Skeletal muscle tissue (tissue), 5 donors: ENCODE data around the gene CX3CL1. TPM values are rescaled to one million over a fixed set of nuclear protein-coding genes. Genes with fewer than 3 reads are reported as not detected.

Experiments
- H3K27ac ChIP-seq: one replicate; pipeline ENCODE4 v1.7.0; 2013; ENCODE audit warnings: mild to moderate bottlenecking, low read depth, low read length, inconsistent platforms
- H3K27me3 ChIP-seq, 3 donors: one replicate each; pipeline ENCODE4 v1.7.0; 2013; ENCODE audit warnings: low read length in 3 of 3; ENCODE audit not compliant: control insufficient read depth in 3 of 3, insufficient read depth in 3 of 3
- H3K36me3 ChIP-seq, 3 donors: one replicate each; pipeline ENCODE4 v1.7.0; 2013; ENCODE audit warnings: low read length in 3 of 3; ENCODE audit not compliant: control insufficient read depth in 3 of 3, insufficient read depth in 3 of 3
- H3K4me1 ChIP-seq, 3 donors: one replicate each; pipeline ENCODE4 v1.7.0; 2013; ENCODE audit warnings: low read length in 3 of 3, mild to moderate bottlenecking in 3 of 3; ENCODE audit not compliant: control insufficient read depth in 3 of 3, insufficient read depth in 3 of 3
- H3K4me3 ChIP-seq, 3 donors: one replicate each; pipeline ENCODE4 v1.7.0; 2013; ENCODE audit warnings: low read length in 3 of 3
- H3K9ac ChIP-seq, 3 donors: one replicate each; pipeline ENCODE4 v1.7.0; 2013; ENCODE audit warnings: low read length in 3 of 3, mild to moderate bottlenecking in 3 of 3, moderate library complexity in 2 of 3, low read depth in 1 of 3
- H3K9me3 ChIP-seq, 3 donors: one replicate each; pipeline ENCODE4 v1.7.0; 2013; ENCODE audit warnings: low read length in 3 of 3; ENCODE audit not compliant: control insufficient read depth in 3 of 3
- small RNA-seq: library from RNA; depleted of rRNA; stranded (forward); fragments of <200 nt; gene quantifications from one replicate; pipeline ENCODE3, GENCODE V24; 2014
- total RNA-seq: library from RNA; depleted of rRNA; stranded (reverse); fragments of >200 nt; gene quantifications from one replicate; pipeline ENCODE4 v1.2.3, GENCODE V29; 2014
- donor health status: Osteomylitis.

The CX3CL1 gene
- total RNA-seq, 1 donor from 2014 or later: 0.52 TPM

GRCh38 chr16:57430955-57431354 lies 58.7 kb downstream of the CX3CL1 start:
- Histone ChIP-seq H3K4me1 (peaks cover 0 to 3% (median 0%) of the 10 kb centered on the region in 3 donors), H3K9me3 (no peaks in the 10 kb centered on the region), H3K27ac (no peak overlapping the region), H3K27me3 (no peaks in the 10 kb centered on the region), H3K9ac (no peak overlapping the region), H3K4me3 (no peak overlapping the region), H3K36me3 (peaks cover 66 to 81% (median 78%) of the 10 kb centered on the region in 3 donors)

DNA sequence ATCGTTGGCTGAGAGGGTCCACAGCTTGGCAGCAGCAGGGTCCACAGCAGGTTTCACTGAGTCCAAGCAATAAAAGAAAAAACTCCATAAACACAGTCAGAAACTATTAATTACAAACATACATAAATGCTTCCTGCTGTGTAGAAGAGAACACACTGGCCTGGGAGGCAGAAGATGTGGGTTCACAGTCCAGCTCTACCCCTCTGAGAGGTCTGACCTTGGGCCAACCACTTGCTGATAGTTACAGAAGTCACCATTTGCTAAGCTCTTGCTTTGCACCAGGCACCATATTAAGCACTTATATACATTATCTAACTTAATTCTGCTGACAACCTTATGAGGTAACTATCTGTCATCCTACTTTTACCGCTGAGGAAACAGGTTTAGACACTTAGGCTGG lies 60.2 kb downstream of the CX3CL1 start:
- no peaks in the 10 kb centered on the region for H3K4me1 ChIP-seq
- H3K9me3 ChIP-seq: no peaks in the 10 kb centered on the region
- peaks cover 63 to 84% (median 76%) of the 10 kb centered on the region in 3 donors for H3K36me3 ChIP-seq
- H3K9ac ChIP-seq: no peak overlapping the region
- H3K27me3 ChIP-seq: no peaks in the 10 kb centered on the region
- H3K27ac ChIP-seq: no peak overlapping the region
- H3K4me3 ChIP-seq: no peak overlapping the region

- Histone ChIP-seq H3K9ac (no peak overlapping the region), H3K27me3 (no peaks in the 10 kb centered on the region), H3K36me3 (peaks cover 61 to 81% (median 79%) of the 10 kb centered on the region in 3 donors), H3K27ac (no peak overlapping the region), H3K4me1 (no peaks in the 10 kb centered on the region), H3K9me3 (no peaks in the 10 kb centered on the region), H3K4me3 (no peak overlapping the region)
These were observed 60.7 kb downstream of the CX3CL1 start for GRCh38 chr16:57432989-57433388.

DNA sequence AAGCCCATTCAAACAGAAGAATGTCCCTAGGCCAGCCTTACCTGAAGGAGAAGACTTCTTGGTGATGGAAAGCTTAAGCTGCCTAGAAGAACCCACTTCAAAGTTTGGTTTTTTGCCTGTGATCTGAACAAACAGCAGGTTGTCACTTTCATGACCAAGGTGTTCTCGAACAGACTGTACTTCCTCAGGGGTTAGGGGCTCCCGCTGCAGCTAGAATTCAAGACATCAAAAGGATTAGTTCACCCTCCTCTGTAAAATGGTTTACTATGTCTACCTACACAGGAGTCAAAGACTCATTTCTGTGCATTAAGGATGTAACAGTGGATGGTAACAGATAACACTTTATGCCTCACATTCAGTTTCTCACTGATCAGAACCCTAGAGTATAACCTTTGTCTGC lies 61.7 kb downstream of the CX3CL1 start:
- no peak overlapping the region for H3K9ac ChIP-seq
- H3K4me3 ChIP-seq: no peak overlapping the region
- H3K4me1 ChIP-seq: no peaks in the 10 kb centered on the region

More for the DNA sequence above, 61.7 kb downstream of the CX3CL1 start:
- Histone ChIP-seq H3K9me3 (no peaks in the 10 kb centered on the region), H3K36me3 (peaks cover 58 to 81% (median 75%) of the 10 kb centered on the region in 3 donors), H3K27ac (no peak overlapping the region), H3K27me3 (no peaks in the 10 kb centered on the region)

Small RNA genes lying within 50 kb of the gene (small RNA-seq; reads per million reads assigned to genes)
- not detected for gene AC108081.1

Other genes starting within 250 kb of the CX3CL1 start
- gene PSME3IP1, start 186.5 kb upstream of the CX3CL1 start, total RNA-seq: 36.5 TPM
- gene RSPRY1, start 186.2 kb upstream of the CX3CL1 start, total RNA-seq: 36.5 TPM
- 37.1 TPM for gene ARL2BP, start 127.2 kb upstream of the CX3CL1 start, total RNA-seq
- under 0.01 TPM for gene PLLP, start 87.8 kb upstream of the CX3CL1 start, total RNA-seq
- gene CCL22, start 13.7 kb upstream of the CX3CL1 start, total RNA-seq: not detected
- not detected for gene CCL17, start 32.3 kb downstream of the CX3CL1 start, total RNA-seq
- 56.9 TPM for gene CIAPIN1, start 74.9 kb downstream of the CX3CL1 start, total RNA-seq
- 32.9 TPM for gene COQ9, start 75.0 kb downstream of the CX3CL1 start, total RNA-seq
- 62.6 TPM for gene POLR2C, start 90.2 kb downstream of the CX3CL1 start, total RNA-seq
- 6.8 TPM for gene DOK4, start 114.0 kb downstream of the CX3CL1 start, total RNA-seq
- 7.8 TPM for gene CCDC102A, start 164.1 kb downstream of the CX3CL1 start, total RNA-seq
- not detected for gene ADGRG5, start 170.2 kb downstream of the CX3CL1 start, total RNA-seq